Measurements from ENCODE around the gene FAM83D. TPM values are rescaled to one million over a fixed set of nuclear protein-coding genes. Genes with fewer than 3 reads are reported as not detected.

The FAM83D gene
- total RNA-seq, 1 donor from 2014 or later, result 73.9 TPM

GRCh38 chr20:38950254-38950653 is 24.0 kb downstream of the FAM83D start:
- H3K36me3 ChIP-seq, result peaks cover 15% of the 10 kb centered on the region
- Mint-ChIP-seq H3K27ac (no peak overlapping the region), H3K4me3 (no peak overlapping the region), H3K4me1 (no peaks in the 10 kb centered on the region), H3K27me3 (ENCODE audit: insufficient read depth, low read depth) (no peaks in the 10 kb centered on the region), H3K9me3 (no peaks in the 10 kb centered on the region), H3K36me3 (peaks cover 55% of the 10 kb centered on the region)
- H3K4me2 ChIP-seq, result no peak overlapping the region
- no peaks in the 10 kb centered on the region for H3K4me1 ChIP-seq
- no peaks in the 10 kb centered on the region for H3K27me3 ChIP-seq
- peaks cover 7% of the 10 kb centered on the region for H3F3A ChIP-seq (ENCODE audit: low read depth)
- no peak overlapping the region for H3K4me3 ChIP-seq
- H3K9me3 ChIP-seq (ENCODE audit: low read depth), result no peaks in the 10 kb centered on the region
- no peak for DNase-seq (ENCODE audit: low spot score)
- TF ChIP-seq EZH2phosphoT487 (IDR thresholded peaks at IDR 0.05), result no peak
- TF ChIP-seq EZH2 (IDR thresholded peaks at IDR 0.05), result no peak
- no peak for TF ChIP-seq CTCF (IDR thresholded peaks at IDR 0.05)
- no peak overlapping the region for H2AFZ ChIP-seq (replicated peaks)
- H3K79me2 ChIP-seq (ENCODE audit: low read depth), result peaks cover 42% of the 10 kb centered on the region
- H3K27ac ChIP-seq, result no peak overlapping the region
- no peak overlapping the region for H3K9ac ChIP-seq
- H4K20me1 ChIP-seq (ENCODE audit: low read depth), result peaks cover 35% of the 10 kb centered on the region

- peaks cover 7% of the 10 kb centered on the region for H3F3A ChIP-seq (ENCODE audit: low read depth)
- H3K36me3 Mint-ChIP-seq, result peaks cover 49% of the 10 kb centered on the region
These were observed 25.4 kb downstream of the FAM83D start for GRCh38 chr20:38951611-38952010.

GRCh38 chr20:38952153-38952552 is 25.9 kb downstream of the FAM83D start:
- peaks cover 16% of the 10 kb centered on the region for H4K20me1 ChIP-seq (ENCODE audit: low read depth)
- TF ChIP-seq EZH2 (IDR thresholded peaks at IDR 0.05), result no peak
- TF ChIP-seq CTCF (IDR thresholded peaks at IDR 0.05), result no peak
- TF ChIP-seq EZH2phosphoT487 (IDR thresholded peaks at IDR 0.05), result no peak
- H3K9me3 Mint-ChIP-seq, result no peaks in the 10 kb centered on the region
- H3K4me1 ChIP-seq, result no peaks in the 10 kb centered on the region
- peaks cover 43% of the 10 kb centered on the region for H3K36me3 Mint-ChIP-seq
- H3K9me3 ChIP-seq (ENCODE audit: low read depth), result no peaks in the 10 kb centered on the region
- no peaks in the 10 kb centered on the region for H3K27me3 ChIP-seq
- peaks cover 11% of the 10 kb centered on the region for H3F3A ChIP-seq (ENCODE audit: low read depth)
- no peak overlapping the region for H3K4me3 Mint-ChIP-seq
- DNase-seq (ENCODE audit: low spot score), result no peak
- H3K27ac Mint-ChIP-seq, result no peak overlapping the region
- H3K27me3 Mint-ChIP-seq (ENCODE audit: insufficient read depth, low read depth), result peaks cover 6% of the 10 kb centered on the region
- peaks cover 25% of the 10 kb centered on the region for H3K79me2 ChIP-seq (ENCODE audit: low read depth)
- no peak overlapping the region for H3K27ac ChIP-seq
- H3K4me1 Mint-ChIP-seq, result no peaks in the 10 kb centered on the region
- no peak overlapping the region for H3K4me3 ChIP-seq
- H3K9ac ChIP-seq, result no peak overlapping the region
- peaks cover 10% of the 10 kb centered on the region for H3K36me3 ChIP-seq
- no peak overlapping the region for H2AFZ ChIP-seq (replicated peaks)
- H3K4me2 ChIP-seq, result no peak overlapping the region

More at GRCh38 chr20:38951611-38952010, 25.4 kb downstream of the FAM83D start:
- H3K4me2 ChIP-seq, result no peak overlapping the region
- H3K4me1 Mint-ChIP-seq, result no peaks in the 10 kb centered on the region
- no peak overlapping the region for H2AFZ ChIP-seq (replicated peaks)
- H3K9me3 Mint-ChIP-seq, result no peaks in the 10 kb centered on the region
- H3K9ac ChIP-seq, result no peak overlapping the region
- H3K27ac Mint-ChIP-seq, result no peak overlapping the region
- TF ChIP-seq CTCF (IDR thresholded peaks at IDR 0.05) (no peak), EZH2 (IDR thresholded peaks at IDR 0.05) (no peak), EZH2phosphoT487 (IDR thresholded peaks at IDR 0.05) (no peak)
- peaks cover 31% of the 10 kb centered on the region for H3K79me2 ChIP-seq (ENCODE audit: low read depth)
- H3K4me3 Mint-ChIP-seq, result no peak overlapping the region
- peaks cover 6% of the 10 kb centered on the region for H3K27me3 Mint-ChIP-seq (ENCODE audit: insufficient read depth, low read depth)
- peaks cover 22% of the 10 kb centered on the region for H4K20me1 ChIP-seq (ENCODE audit: low read depth)
- no peaks in the 10 kb centered on the region for H3K9me3 ChIP-seq (ENCODE audit: low read depth)
- peaks cover 10% of the 10 kb centered on the region for H3K36me3 ChIP-seq
- no peak overlapping the region for H3K27ac ChIP-seq
- H3K4me3 ChIP-seq, result no peak overlapping the region
- H3K27me3 ChIP-seq, result no peaks in the 10 kb centered on the region
- H3K4me1 ChIP-seq, result no peaks in the 10 kb centered on the region
- no peak for DNase-seq (ENCODE audit: low spot score)

Data from neural progenitor cell (in vitro differentiated cells).